Mucosa of descending colon (tissue), 3 donors: ENCODE results near the gene NUP62. TPM values are rescaled to one million over a fixed set of nuclear protein-coding genes. Genes with fewer than 3 reads are reported as not detected.
"Not testable (repeated sequence)": the region's sequence is repeated elsewhere in the genome, so short reads cannot be mapped to it uniquely, and the experiment has no call there.

Experiments
- ATAC-seq: fragments of 200-7000 bp; cut with Tn5 transposase; one replicate; pipeline ENCODE4 v1.9.1; 2020; ENCODE audit warnings: mild to moderate bottlenecking, moderate library complexity
- DNase-seq, 3 donors: peaks; one replicate each; pipeline ENCODE4 v3.0.0-alpha.2; 2020
- H3K36me3 ChIP-seq: fragments of 200-600 bp; one replicate; pipeline ENCODE4 v1.8.0; 2021; ENCODE audit warnings: low read depth, mild to moderate bottlenecking
- H3K4me1 ChIP-seq: fragments of 200-600 bp; one replicate; pipeline ENCODE4 v1.8.0; 2021; ENCODE audit warnings: low read depth, mild to moderate bottlenecking
- H3K4me3 ChIP-seq: fragments of 200-600 bp; one replicate; pipeline ENCODE4 v1.8.0; 2021; ENCODE audit warnings: mild to moderate bottlenecking
- H3K9me3 ChIP-seq: fragments of 200-600 bp; one replicate; pipeline ENCODE4 v1.8.0; 2021; ENCODE audit warnings: mild to moderate bottlenecking
- CTCF ChIP-seq: fragments of 200-600 bp; IDR thresholded peaks from one replicate; pipeline ENCODE4 v1.8.0; 2022; ENCODE audit warnings: antibody characterized with exemption, mild to moderate bottlenecking
- intact Hi-C, 2 donors: fragments of 100-400 bp; cut with DNase I in 1 of 2; cut with micrococcal nuclease in 1 of 2; formaldehyde crosslinking; loops; one replicate each; pipeline versions ENCODE4 v1.11.0 to v1.11.1; 2022; cut with DNase I, micrococcal nuclease
- total RNA-seq, 3 donors: library from RNA; stranded (reverse); fragmentation: NEBNext Ultra II Directional in 2 of 3; extraction: Animal tissue kit (Norgen Biotek cat#: 25700) in 2 of 3; gene quantifications; one replicate each; pipeline versions ENCODE4 v1.2.1 to v1.2.4, GENCODE V29; 2021 to 2023
- donor health status: DM: no; HTN: no; CAD: no; lungs with moderate emphysema.
- donor health status: DM: no; HTN: no; CAD: no.
- donor health status: DM: no; HTN: yes; CAD: no.

NUP62 gene
- total RNA-seq, 3 donors from 2014 or later: 34.1 to 41.0 (median 40.9) TPM

- ATAC-seq, H3K36me3 ChIP-seq, intact Hi-C loops, H3K4me3 ChIP-seq, H3K9me3 ChIP-seq: not testable (repeated sequence)
- DNase-seq: peak in 2 of 3 donors; percentile 23 to 33
- peaks cover 15% of the 10 kb centered on the region for H3K4me1 ChIP-seq
Measured at GRCh38 chr19:49958144-49958543, 28.8 kb upstream of the NUP62 start.

- no peak overlapping the region for H3K4me3 ChIP-seq
- intact Hi-C loops: no loop called here
- peaks cover 23% of the 10 kb centered on the region for H3K4me1 ChIP-seq
- no peaks in the 10 kb centered on the region for H3K9me3 ChIP-seq
- H3K36me3 ChIP-seq: no peaks in the 10 kb centered on the region
- no peak for TF ChIP-seq CTCF
- peak in 2 of 3 donors; percentile 25 to 27 for DNase-seq
- no peak for ATAC-seq
Measured at GRCh38 chr19:49957262-49957915, 28.1 kb upstream of the NUP62 start.

- no peak for TF ChIP-seq CTCF
- Histone ChIP-seq H3K4me3 (no peak overlapping the region), H3K9me3 (no peaks in the 10 kb centered on the region), H3K36me3 (no peaks in the 10 kb centered on the region), H3K4me1 (peaks cover 34% of the 10 kb centered on the region)
- DNase-seq: no peak
- intact Hi-C loops: no loop called here
- no peak for ATAC-seq
Measured at GRCh38 chr19:49956115-49956495, 26.8 kb upstream of the NUP62 start.

GRCh38 chr19:49954933-49955332 lies 25.6 kb upstream of the NUP62 start:
- ATAC-seq: peak; percentile 52
- Histone ChIP-seq H3K4me3 (no peak overlapping the region), H3K4me1 (peaks cover 34% of the 10 kb centered on the region), H3K36me3 (no peaks in the 10 kb centered on the region), H3K9me3 (no peaks in the 10 kb centered on the region)
- peak; percentile 36 to 51 (median 48) for DNase-seq
- no peak for TF ChIP-seq CTCF
- intact Hi-C loops: no loop called here

- Histone ChIP-seq H3K36me3 (no peaks in the 10 kb centered on the region), H3K4me1 (peaks cover 34% of the 10 kb centered on the region), H3K4me3 (no peak overlapping the region), H3K9me3 (no peaks in the 10 kb centered on the region)
- DNase-seq: peak in 2 of 3 donors; percentile 12 to 29
- peak; percentile 5 for ATAC-seq
- intact Hi-C loops: no loop called here
- no peak for TF ChIP-seq CTCF
Measured at GRCh38 chr19:49954092-49954829, 25.0 kb upstream of the NUP62 start.

- DNase-seq (peak in 1 of 3 donors; percentile 11), ATAC-seq (no peak)
Measured at GRCh38 chr19:49953416-49953815, 24.1 kb upstream of the NUP62 start.

More at GRCh38 chr19:49953416-49953815, 24.1 kb upstream of the NUP62 start:
- no peak for TF ChIP-seq CTCF
- H3K4me3 ChIP-seq: no peak overlapping the region
- H3K36me3 ChIP-seq: no peaks in the 10 kb centered on the region
- intact Hi-C loops: no loop called here
- H3K4me1 ChIP-seq: peaks cover 34% of the 10 kb centered on the region
- no peaks in the 10 kb centered on the region for H3K9me3 ChIP-seq
